ENCODE results near the gene LRRC10B.

LRRC10B gene

GRCh38 chr11:61533039-61533375 lies 24.5 kb downstream of the LRRC10B start:
- DNase-seq: no peak

- no peak for DNase-seq
Measured at GRCh38 chr11:61533401-61533800, 24.9 kb downstream of the LRRC10B start.

- DNase-seq: no peak
Measured at GRCh38 chr11:61534025-61534932, 25.7 kb downstream of the LRRC10B start.

GRCh38 chr11:61534933-61535839 lies 26.6 kb downstream of the LRRC10B start:
- DNase-seq: no peak

GRCh38 chr11:61535998-61536675 lies 27.6 kb downstream of the LRRC10B start:
- no peak for DNase-seq

- no peak for DNase-seq
Measured at GRCh38 chr11:61536676-61537270, 28.2 kb downstream of the LRRC10B start.

GRCh38 chr11:61537326-61537725 lies 28.8 kb downstream of the LRRC10B start:
- DNase-seq: no peak

GRCh38 chr11:61538636-61538961 lies 30.1 kb downstream of the LRRC10B start:
- no peak for DNase-seq

- no peak for DNase-seq
Measured at GRCh38 chr11:61539006-61539405, 30.5 kb downstream of the LRRC10B start.

GRCh38 chr11:61539831-61540357 lies 31.3 kb downstream of the LRRC10B start:
- no peak for DNase-seq

GRCh38 chr11:61540528-61540927 lies 32.0 kb downstream of the LRRC10B start:
- DNase-seq: no peak

- no peak for DNase-seq
Measured at GRCh38 chr11:61541598-61541997, 33.0 kb downstream of the LRRC10B start.

- DNase-seq: no peak
Measured at GRCh38 chr11:61542024-61542461, 33.5 kb downstream of the LRRC10B start.

GRCh38 chr11:61542705-61543104 lies 34.2 kb downstream of the LRRC10B start:
- no peak for DNase-seq

GRCh38 chr11:61543606-61544306 lies 35.2 kb downstream of the LRRC10B start:
- no peak for DNase-seq

- DNase-seq: no peak
Measured at GRCh38 chr11:61544466-61544865, 35.9 kb downstream of the LRRC10B start.

- DNase-seq: no peak
Measured at GRCh38 chr11:61545341-61545740, 36.8 kb downstream of the LRRC10B start.

GRCh38 chr11:61545921-61546320 lies 37.4 kb downstream of the LRRC10B start:
- DNase-seq: no peak

GRCh38 chr11:61546663-61547062 lies 38.1 kb downstream of the LRRC10B start:
- no peak for DNase-seq

- no peak for DNase-seq
Measured at GRCh38 chr11:61547246-61547645, 38.7 kb downstream of the LRRC10B start.

GRCh38 chr11:61549177-61549576 lies 40.6 kb downstream of the LRRC10B start:
- no peak for DNase-seq
